SU-DHL-6 (cell line): ENCODE measurements around the gene SH3PXD2A.

Experiments
- EZH2phosphoT487 ChIP-seq: fragments of 200-600 bp; sonication (generic), shearing (Covaris generic); conservative IDR thresholded peaks from 2 replicates; pipeline ENCODE4 v1.6.1; 2018; ENCODE audit warnings: mild to moderate bottlenecking, antibody characterized with exemption, low read length, moderate library complexity, mixed read lengths
- TF ChIP-seq, protein P1 (sequence below): fragments of 200-600 bp; sonication (generic); IDR thresholded peaks from one replicate; pipeline ENCODE4 v1.5.1; 2017; ENCODE audit warnings: antibody characterized with exemption, mild to moderate bottlenecking, low read length, moderate library complexity; ENCODE audit not compliant: insufficient read depth, poor library complexity, severe bottlenecking

DNA sequence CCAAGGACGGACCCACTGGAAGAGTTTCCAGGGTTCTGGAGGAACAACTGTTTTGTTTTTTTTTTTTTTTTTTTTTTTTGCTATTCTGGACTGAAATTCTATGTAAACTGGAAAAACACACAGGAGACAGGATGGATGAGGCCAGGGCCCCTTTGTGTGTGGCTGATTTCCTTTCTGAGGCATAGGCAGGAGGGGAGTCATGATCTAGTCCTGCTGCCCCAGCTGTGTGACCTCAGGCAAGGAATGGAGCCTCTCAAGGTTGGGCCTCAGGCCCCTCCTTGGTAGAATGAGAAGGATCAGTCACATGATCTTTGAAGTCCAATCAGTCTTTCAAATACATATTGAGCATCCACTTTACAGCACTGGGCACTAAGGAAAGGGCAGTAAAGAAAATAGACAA lies 87.6 kb downstream of the SH3PXD2A start:
- TF ChIP-seq, protein P1, sequence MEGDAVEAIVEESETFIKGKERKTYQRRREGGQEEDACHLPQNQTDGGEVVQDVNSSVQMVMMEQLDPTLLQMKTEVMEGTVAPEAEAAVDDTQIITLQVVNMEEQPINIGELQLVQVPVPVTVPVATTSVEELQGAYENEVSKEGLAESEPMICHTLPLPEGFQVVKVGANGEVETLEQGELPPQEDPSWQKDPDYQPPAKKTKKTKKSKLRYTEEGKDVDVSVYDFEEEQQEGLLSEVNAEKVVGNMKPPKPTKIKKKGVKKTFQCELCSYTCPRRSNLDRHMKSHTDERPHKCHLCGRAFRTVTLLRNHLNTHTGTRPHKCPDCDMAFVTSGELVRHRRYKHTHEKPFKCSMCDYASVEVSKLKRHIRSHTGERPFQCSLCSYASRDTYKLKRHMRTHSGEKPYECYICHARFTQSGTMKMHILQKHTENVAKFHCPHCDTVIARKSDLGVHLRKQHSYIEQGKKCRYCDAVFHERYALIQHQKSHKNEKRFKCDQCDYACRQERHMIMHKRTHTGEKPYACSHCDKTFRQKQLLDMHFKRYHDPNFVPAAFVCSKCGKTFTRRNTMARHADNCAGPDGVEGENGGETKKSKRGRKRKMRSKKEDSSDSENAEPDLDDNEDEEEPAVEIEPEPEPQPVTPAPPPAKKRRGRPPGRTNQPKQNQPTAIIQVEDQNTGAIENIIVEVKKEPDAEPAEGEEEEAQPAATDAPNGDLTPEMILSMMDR, result no peak
- no peak for TF ChIP-seq EZH2phosphoT487
